HG03558 (cell line): ENCODE measurements around the gene CIART.
"Not testable (repeated sequence)": the region's sequence is repeated elsewhere in the genome, so short reads cannot be mapped to it uniquely, and the experiment has no call there.

Source experiments
- ATAC-seq: cut with Tn5 transposase; IDR thresholded peaks from one replicate; pipeline ENCODE4 v1.9.1; 2021; ENCODE audit warnings: moderate number of reproducible peaks; ENCODE audit not compliant: unreplicated experiment; ENCODE audit errors: extremely low read depth

Gene CIART

DNA sequence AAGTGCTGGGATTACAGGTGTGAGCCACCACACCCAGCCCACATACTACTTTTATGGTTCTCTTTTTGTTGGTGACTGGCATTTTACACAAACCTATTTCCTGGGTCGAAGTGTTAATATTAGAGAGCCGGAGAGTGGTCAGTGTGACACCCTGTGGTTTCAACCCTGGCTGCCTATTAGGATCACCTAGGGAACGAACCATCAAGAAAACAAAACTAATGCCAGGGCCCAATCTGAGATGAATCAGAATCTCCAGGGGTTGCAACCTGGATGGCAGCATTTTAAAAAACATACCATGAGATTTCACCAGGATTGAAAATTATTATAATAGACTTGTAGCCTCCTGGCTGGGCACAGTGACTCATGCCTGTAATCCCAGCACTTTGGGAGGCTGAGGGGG is 17.4 kb downstream of the CIART start:
- no peak for ATAC-seq

DNA sequence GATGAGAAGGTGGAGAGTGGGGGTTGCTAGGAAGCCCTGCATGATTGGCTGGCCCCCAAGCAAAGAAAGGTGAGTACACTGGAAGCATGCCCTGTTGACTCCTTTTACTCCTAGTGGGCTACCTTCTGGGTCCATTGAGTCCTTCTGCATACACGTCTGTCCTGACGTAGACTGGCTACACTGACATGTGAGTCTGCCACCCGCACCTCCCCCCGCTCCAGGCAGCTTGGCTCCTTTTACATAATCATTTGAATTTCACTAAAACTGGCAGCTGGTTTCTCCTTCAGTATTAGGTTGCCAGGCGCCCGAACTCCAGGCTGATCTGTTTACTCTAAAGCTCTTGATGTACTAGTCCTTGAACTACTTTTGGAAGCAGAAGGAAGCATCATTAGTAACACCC is 20.0 kb downstream of the CIART start:
- ATAC-seq, result no peak

- no peak for ATAC-seq
Measured at GRCh38 chr1:150302902-150303301, 20.5 kb downstream of the CIART start.

DNA sequence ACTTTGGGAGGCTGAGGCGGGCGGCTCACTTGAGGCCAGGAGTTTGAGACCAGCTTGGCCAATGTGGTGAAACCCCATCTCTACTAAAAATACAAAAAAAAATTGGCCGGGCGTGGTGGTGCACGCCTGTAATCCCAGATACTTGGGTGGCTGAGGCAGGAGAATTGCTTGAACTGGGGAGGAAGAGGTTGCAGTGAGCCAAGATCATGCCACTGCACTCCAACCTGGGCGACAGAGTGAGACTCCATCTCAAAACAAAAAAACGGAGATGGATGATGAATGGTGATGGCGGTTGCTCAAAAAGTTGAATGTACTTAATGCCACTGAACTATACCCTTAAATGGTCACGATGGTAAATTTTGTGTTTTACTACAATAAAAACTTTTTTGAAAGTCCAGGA is 26.2 kb downstream of the CIART start:
- not testable (repeated sequence) for ATAC-seq

DNA sequence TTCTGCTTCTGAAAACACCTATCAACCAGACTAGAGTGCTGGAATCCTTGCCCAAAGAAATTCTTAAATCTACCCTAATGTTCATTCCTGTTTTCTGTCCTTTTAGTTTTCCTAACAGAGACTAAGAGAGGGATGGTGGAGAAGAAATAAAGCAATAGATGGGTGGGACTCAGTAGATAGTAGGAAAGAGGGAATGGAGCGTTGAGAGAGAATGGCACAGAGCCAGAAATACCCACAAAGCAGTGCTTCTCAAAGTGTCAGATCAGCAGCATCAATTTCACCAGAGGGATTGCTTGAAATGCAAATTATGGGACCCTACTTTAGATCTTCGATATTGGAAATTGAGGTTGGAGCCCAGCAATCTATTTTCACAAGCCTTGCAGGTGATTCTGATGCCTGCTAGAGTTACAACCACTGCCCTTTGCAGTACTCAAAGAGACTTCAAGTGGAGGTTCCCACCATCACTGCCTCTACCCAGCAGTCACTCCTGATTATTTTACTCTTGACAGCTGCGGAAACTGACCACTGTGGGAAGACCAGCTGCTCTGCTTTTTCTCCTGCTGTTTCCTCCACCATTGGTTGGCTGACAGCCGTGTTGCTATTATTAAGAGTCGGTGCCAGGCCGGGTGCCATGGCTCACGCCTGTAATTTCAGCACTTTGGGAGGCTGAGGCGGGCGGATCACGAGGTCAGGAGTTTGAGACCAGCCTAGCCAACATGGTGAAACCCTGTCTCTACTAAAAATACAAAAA is 27.6 kb downstream of the CIART start:
- ATAC-seq, result no peak

GRCh38 chr1:150311762-150312161 is 29.4 kb downstream of the CIART start:
- ATAC-seq, result no peak

DNA sequence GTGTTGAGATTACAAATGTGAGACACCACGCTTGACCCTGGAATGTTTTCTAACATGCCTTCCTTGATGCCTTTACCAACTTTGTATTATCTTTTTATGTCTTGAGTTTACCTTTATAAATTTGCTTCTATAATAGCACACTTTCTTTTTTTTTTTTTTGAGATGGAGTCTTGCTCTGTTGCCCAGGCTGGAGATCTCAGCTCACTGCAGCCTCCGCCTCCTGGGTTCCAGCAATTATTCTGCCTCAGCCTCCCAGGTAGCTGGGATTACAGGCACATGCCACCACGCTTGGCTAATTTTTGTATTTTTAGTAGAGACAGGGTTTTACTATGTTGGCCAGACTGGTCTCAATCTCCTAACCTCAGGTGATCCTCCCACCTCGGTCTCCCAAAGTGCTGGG is 32.3 kb downstream of the CIART start:
- ATAC-seq, result not testable (repeated sequence)

GRCh38 chr1:150320667-150320978 is 38.3 kb downstream of the CIART start:
- ATAC-seq, result no peak

DNA sequence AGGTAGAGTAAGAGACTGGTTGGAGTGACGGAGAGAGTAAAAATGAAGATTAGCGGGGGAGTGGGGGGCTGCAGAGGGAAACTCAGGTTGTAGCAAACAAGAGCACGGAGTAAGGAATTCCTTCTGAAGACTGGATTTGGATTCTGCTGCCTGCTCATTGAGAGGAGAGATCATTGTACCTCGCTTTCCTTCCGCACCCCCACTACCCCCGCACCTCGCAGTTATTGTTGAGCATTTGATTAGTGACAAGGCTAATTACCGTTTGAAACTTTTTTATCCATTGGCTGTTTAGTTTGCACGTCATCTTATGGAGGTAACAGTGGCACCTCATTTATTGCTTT is 39.4 kb downstream of the CIART start:
- ATAC-seq, result no peak

- ATAC-seq, result no peak
Measured at GRCh38 chr1:150322310-150322709, 40.0 kb downstream of the CIART start.

DNA sequence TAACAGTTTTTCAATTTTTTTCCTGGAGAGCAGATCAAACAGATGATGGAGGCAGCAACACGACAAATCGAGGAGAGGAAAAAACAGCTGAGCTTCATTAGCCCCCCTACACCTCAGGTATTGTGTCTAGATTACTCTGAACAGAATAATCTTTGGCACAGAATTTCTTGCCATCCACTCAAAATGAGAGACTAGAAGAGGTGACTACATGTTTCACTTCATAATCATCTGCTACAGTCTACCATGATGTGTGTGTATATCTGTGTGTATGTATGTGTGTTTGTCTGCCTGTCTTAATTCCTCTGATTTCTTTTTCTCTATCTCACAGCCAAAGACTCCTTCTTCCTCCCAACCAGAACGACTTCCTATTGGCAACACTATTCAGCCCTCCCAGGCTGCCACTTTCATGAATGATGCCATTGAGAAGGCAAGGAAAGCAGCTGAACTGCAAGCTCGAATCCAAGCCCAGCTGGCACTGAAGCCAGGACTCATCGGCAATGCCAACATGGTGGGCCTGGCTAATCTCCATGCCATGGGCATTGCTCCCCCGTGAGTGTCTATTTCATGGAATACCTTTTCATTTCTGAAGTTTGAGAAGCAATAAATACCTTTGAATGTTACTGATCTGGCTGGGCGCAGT is 50.4 kb downstream of the CIART start:
- no peak for ATAC-seq
